Pancreas (tissue), 10 donors: ENCODE measurements around the gene DGUOK. TPM values are rescaled to one million over a fixed set of nuclear protein-coding genes. Genes with fewer than 3 reads are reported as not detected.

Source experiments
- ATAC-seq, 4 donors: fragments of 200-7000 bp; cut with Tn5 transposase; one replicate each; pipeline versions ENCODE4 v1.8.0 to v1.9.1; 2020; ENCODE audit warnings: mild to moderate bottlenecking in 4 of 4, moderate library complexity in 4 of 4
- DNase-seq, 6 donors: peaks; one replicate each; pipeline ENCODE4 v3.0.0-alpha.2; 2020
- FAIRE-seq: peaks from 2 replicates; lab custom pipeline; 2012; peaks lifted over from hg19 to GRCh38; lab: Jason Lieb, UNC
- H3K27ac ChIP-seq, 4 donors: fragments of 200-600 bp; sonication (generic); 1 replicate in 3 of 4; 2 replicates in 1 of 4; pipeline versions ENCODE4 v1.5.0 to v1.8.0; 2020
- H3K27me3 ChIP-seq, 4 donors: fragments of 200-600 bp; one replicate each; pipeline ENCODE4 v1.8.0; 2021
- H3K36me3 ChIP-seq, 3 donors: fragments of 200-600 bp; sonication (generic) in 1 of 3; one replicate each; pipeline versions ENCODE4 v1.5.0 to v1.8.0; 2020 to 2021
- H3K4me1 ChIP-seq, 3 donors: fragments of 200-600 bp; one replicate each; pipeline ENCODE4 v1.8.0; 2021
- H3K4me3 ChIP-seq, 4 donors: fragments of 200-600 bp; sonication (generic) in 2 of 4; one replicate each; pipeline versions ENCODE4 v1.5.0 to v1.8.0; 2020 to 2021
- H3K9me3 ChIP-seq, 4 donors: fragments of 200-600 bp; one replicate each; pipeline ENCODE4 v1.8.0; 2021
- CTCF ChIP-seq, 4 donors: fragments of 200-600 bp; sonication (generic) in 3 of 4; IDR thresholded peaks; one replicate each; pipeline versions ENCODE4 v1.5.0 to v1.8.0; 2021; ENCODE audit warnings: antibody characterized with exemption in 4 of 4
- WGBS, 2 donors: extraction: QIAGEN DNeasy Blood & Tissue Kit; methylation state at CpG; one replicate each; pipeline ENCODE4 v1.1.7; 2013; 5-methylcytosine and 5-hydroxymethylcytosine counted together
- intact Hi-C, 3 donors: fragments of 100-400 bp; cut with DNase I; formaldehyde crosslinking; loops; one replicate each; pipeline versions ENCODE4 v1.11.1 to v1.14.2; 2022
- polyA plus RNA-seq, 2 donors: library from polyadenylated mRNA; stranded (reverse); fragments of 200-250 nt; gene quantifications; one replicate each; pipeline ENCODE4 v1.2.3, GENCODE V29; 2013
- total RNA-seq, 6 donors: library from RNA; stranded (reverse); fragmentation: NEBNext Ultra II Directional in 4 of 6; extraction: Animal tissue kit (Norgen Biotek cat#: 25700) in 4 of 6; gene quantifications; one replicate each; pipeline versions ENCODE4 v1.2.1 to v1.2.4, GENCODE V29; 2021 to 2023
- donor health status: healthy with polysubstance abuse.
- donor health status: DM: no; HTN: no; CAD: no; lungs with moderate emphysema.
- donor health status: DM: no; HTN: no; CAD: no.
- donor health status: control.
- donor health status: control.
- donor health status: Bipolar disorder and iron deficiency.
- donor health status: DM: yes; HTN: yes; CAD: no.
- donor health status: DM: no; HTN: no; CAD: no.
- donor health status: DM: no; HTN: no; CAD: no.
- donor health status: DM: yes; HTN: yes; CAD: no.

The DGUOK gene
- total and polyA plus RNA-seq, 8 donors = 13.1 to 47.0 (median 17.3) TPM

- no peaks in the 10 kb centered on the region for H3K36me3 ChIP-seq
- no peak for TF ChIP-seq CTCF (IDR thresholded peaks at IDR 0.05)
- H3K4me1 ChIP-seq = peaks cover 22 to 26% (median 23%) of the 10 kb centered on the region in 3 donors
- no peaks in the 10 kb centered on the region for H3K9me3 ChIP-seq
- no peaks in the 10 kb centered on the region for H3K27me3 ChIP-seq
- ATAC-seq = no peak
- intact Hi-C loops = no loop called here
- FAIRE-seq = no peak
- H3K27ac ChIP-seq = no peak overlapping the region
- H3K4me3 ChIP-seq = no peak overlapping the region
- 92 to 97% methylated on average over 2 of the region's 2 CpGs for WGBS, 2 donors
- DNase-seq = no peak
Measured at GRCh38 chr2:73977466-73977865, 50.8 kb downstream of the DGUOK start.

- 78 to 82% methylated on average over 5 of the region's 5 CpGs for WGBS, 2 donors
- Histone ChIP-seq H3K4me1 (peaks cover 31 to 34% (median 33%) of the 10 kb centered on the region in 3 donors), H3K4me3 (no peak overlapping the region), H3K9me3 (no peaks in the 10 kb centered on the region), H3K36me3 (no peaks in the 10 kb centered on the region), H3K27me3 (no peaks in the 10 kb centered on the region), H3K27ac (no peak overlapping the region)
- intact Hi-C loops = no loop called here
- no peak for TF ChIP-seq CTCF (IDR thresholded peaks at IDR 0.05)
- FAIRE-seq (no peak), ATAC-seq (no peak), DNase-seq (no peak)
Measured at GRCh38 chr2:73979021-73979420, 52.3 kb downstream of the DGUOK start.

- no peaks in the 10 kb centered on the region for H3K9me3 ChIP-seq
- no peak for TF ChIP-seq CTCF (IDR thresholded peaks at IDR 0.05)
- WGBS, 2 donors = 55 to 66% methylated on average over 3 of the region's 3 CpGs
- intact Hi-C loops = no loop called here
- no peaks in the 10 kb centered on the region for H3K36me3 ChIP-seq
- H3K27ac ChIP-seq = no peak overlapping the region
- no peak for ATAC-seq
- no peak overlapping the region for H3K4me3 ChIP-seq
- no peak for DNase-seq
- no peaks in the 10 kb centered on the region for H3K27me3 ChIP-seq
- H3K4me1 ChIP-seq = peaks cover 31 to 34% (median 33%) of the 10 kb centered on the region in 3 donors
- no peak for FAIRE-seq
Measured at GRCh38 chr2:73979686-73980085, 53.0 kb downstream of the DGUOK start.

- Histone ChIP-seq H3K4me1 (peaks cover 31 to 34% (median 33%) of the 10 kb centered on the region in 3 donors), H3K27ac (no peak overlapping the region)
- FAIRE-seq = no peak
Measured at GRCh38 chr2:73980566-73980965, 53.9 kb downstream of the DGUOK start.

More at GRCh38 chr2:73980566-73980965, 53.9 kb downstream of the DGUOK start:
- H3K9me3 ChIP-seq = no peaks in the 10 kb centered on the region
- DNase-seq (no peak), ATAC-seq (no peak)
- intact Hi-C loops = no loop called here
- no peak for TF ChIP-seq CTCF (IDR thresholded peaks at IDR 0.05)
- no peaks in the 10 kb centered on the region for H3K27me3 ChIP-seq
- H3K36me3 ChIP-seq = no peaks in the 10 kb centered on the region
- 10 to 11% methylated on average over 2 of the region's 2 CpGs for WGBS, 2 donors
- H3K4me3 ChIP-seq = peak overlapping the region in 1 of 4 donors; percentile 35
